Measurements from ENCODE around the gene QTRT2.

GRCh38 chr3:114057011-114057347, 442 bp downstream of the QTRT2 start:
- no peak for TF ChIP-seq POLR2A (IDR thresholded peaks at IDR 0.05)
- TF ChIP-seq CTCF (IDR thresholded peaks at IDR 0.05), result no peak
